GM12865 (cell line): ENCODE data around the gene TFAP2D.

Source experiments
- DNase-seq: peaks from one replicate; pipeline ENCODE4 v3.0.0; 2010; ENCODE audit warnings: low read depth
- H3K4me3 ChIP-seq: 2 replicates; pipeline ENCODE4 v1.5.1; 2011; ENCODE audit warnings: mild to moderate bottlenecking, low read depth, low read length, control low read depth
- CTCF ChIP-seq: IDR thresholded peaks from 2 replicates; pipeline ENCODE4 v1.5.1; 2011; ENCODE audit warnings: low read length, control low read depth, low read depth, inconsistent platforms; ENCODE audit not compliant: insufficient read depth; ENCODE audit errors: missing control alignments

Gene TFAP2D

DNA sequence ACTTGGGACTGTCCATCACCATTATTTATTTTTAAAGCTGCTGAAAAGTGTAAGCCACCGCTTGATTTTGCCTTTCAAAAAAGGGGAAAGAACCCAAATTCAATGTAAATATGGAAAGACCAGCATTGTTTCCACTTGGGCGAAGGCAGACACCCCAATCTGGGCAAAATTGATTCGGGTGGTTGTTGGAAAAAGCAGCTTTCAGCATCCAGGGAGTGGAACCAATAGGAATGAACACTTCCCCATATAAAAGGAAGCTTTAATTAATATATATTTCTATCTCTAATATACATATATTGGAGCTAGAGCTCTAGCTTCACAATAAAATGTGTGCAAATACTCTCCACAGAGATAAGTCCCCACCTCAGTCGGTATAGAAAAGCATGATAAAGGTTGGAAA is at the start of gene TFAP2D:
TFAP2D (plus strand) TSS at position 301 of the 400 bp plus-strand sequence. CDS start 530 bp downstream, outside the sequence.
- H3K4me3 ChIP-seq, result no peak within 1 kb of the TSS
- DNase-seq, result no peak
- no peak for TF ChIP-seq CTCF

DNA sequence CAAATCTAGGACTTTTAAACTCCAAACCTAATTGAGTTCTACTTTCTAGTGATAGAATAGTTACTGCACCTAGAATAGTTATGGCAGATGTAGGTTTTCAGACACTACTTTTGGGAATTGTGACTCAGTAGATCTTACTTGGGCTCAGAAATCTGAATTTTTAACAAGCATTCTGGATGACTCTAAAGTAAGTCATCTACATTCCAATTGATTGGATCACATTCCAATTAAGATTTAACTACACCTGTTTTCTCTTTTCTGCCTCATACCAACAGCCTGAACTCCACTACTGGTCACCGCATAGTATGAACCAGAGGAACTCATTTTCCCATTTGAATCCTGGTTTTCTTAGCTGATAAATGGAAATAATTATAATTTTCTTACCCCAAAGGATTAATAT is 49.5 kb upstream of the TFAP2D start:
- DNase-seq, result no peak
- no peak overlapping the region for H3K4me3 ChIP-seq
- TF ChIP-seq CTCF, result no peak

DNA sequence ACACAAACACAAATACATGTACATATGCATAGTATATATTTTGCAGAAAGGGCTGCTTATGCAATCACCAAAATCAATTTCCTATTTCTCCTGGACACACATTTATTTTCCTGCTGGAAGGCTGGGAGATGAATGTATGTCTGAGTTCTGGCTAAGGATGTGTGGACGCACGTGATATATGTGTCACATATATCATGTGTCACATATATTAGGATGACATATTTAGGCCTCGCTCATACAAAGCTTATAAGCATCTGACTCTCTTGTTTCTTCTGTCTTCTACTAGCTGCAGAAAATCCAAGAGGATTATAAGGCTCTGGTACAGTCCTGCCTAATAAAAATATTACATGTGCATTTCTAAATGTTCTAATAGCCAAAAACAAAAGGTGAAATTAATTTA is 47.2 kb upstream of the TFAP2D start:
- no peak for DNase-seq
- no peak overlapping the region for H3K4me3 ChIP-seq
- no peak for TF ChIP-seq CTCF

- TF ChIP-seq CTCF, result no peak
- H3K4me3 ChIP-seq, result no peak overlapping the region
- no peak for DNase-seq
Measured at GRCh38 chr6:50681213-50681824, 32.0 kb upstream of the TFAP2D start.

- no peak for TF ChIP-seq CTCF
- H3K4me3 ChIP-seq, result no peak overlapping the region
- no peak for DNase-seq
Measured at GRCh38 chr6:50689210-50689609, 24.1 kb upstream of the TFAP2D start.

- no peak for DNase-seq
- TF ChIP-seq CTCF, result no peak
- no peak overlapping the region for H3K4me3 ChIP-seq
Measured at GRCh38 chr6:50691814-50692495, 21.4 kb upstream of the TFAP2D start.

DNA sequence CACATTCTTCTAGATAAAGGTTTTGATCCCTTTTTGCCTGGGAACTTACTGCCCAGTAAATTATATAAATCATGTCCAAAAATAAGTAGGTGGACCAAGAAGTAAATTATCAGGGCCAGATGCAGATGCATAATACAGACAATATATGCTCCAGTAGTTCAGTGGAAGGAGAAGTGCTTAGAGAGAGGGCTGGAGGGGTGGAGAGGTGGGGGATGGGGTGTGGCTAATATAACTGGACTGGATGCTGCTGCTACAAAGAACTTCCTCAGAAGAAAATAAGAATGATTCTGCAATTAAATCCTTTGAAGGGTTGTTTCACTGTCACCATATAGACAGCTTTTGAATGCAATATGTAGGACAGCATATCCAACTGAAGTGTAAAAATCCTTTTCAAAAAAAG is 14.8 kb upstream of the TFAP2D start:
- no peak overlapping the region for H3K4me3 ChIP-seq
- DNase-seq, result no peak
- no peak for TF ChIP-seq CTCF
